SK-N-SH (cell line): ENCODE results near the gene ZNF560.

ENCODE experiments used
- EZH2phosphoT487 ChIP-seq: fragments of 200-600 bp; sonication (generic); IDR thresholded peaks from 2 replicates; pipeline ENCODE4 v1.6.1; 2017; ENCODE audit warnings: low read depth, mixed run types, mild to moderate bottlenecking, antibody characterized with exemption, moderate library complexity, borderline replicate concordance
- POLR2AphosphoS5 ChIP-seq: IDR thresholded peaks from 2 replicates; pipeline ENCODE4 v1.6.1; 2012; ENCODE audit warnings: low read depth, low read length
- SIN3A ChIP-seq: IDR thresholded peaks from 2 replicates; pipeline ENCODE4 v1.6.1; 2012; ENCODE audit warnings: low read depth, mild to moderate bottlenecking, low read length, moderate library complexity, borderline replicate concordance
- YY1 ChIP-seq: IDR thresholded peaks from 2 replicates; pipeline ENCODE4 v1.4.0; 2012; ENCODE audit warnings: low read depth, mild to moderate bottlenecking
- ZBTB33 ChIP-seq: IDR thresholded peaks from 2 replicates; pipeline ENCODE4 v1.4.0; 2012; ENCODE audit warnings: low read depth, borderline replicate concordance

- TF ChIP-seq YY1: no peak
- no peak for TF ChIP-seq EZH2phosphoT487
- TF ChIP-seq POLR2AphosphoS5: no peak
- TF ChIP-seq SIN3A: no peak
- no peak for TF ChIP-seq ZBTB33
These were observed at the start of gene ZNF560 for GRCh38 chr19:9498183-9498902.
